H7 (cell line): ENCODE data around the gene YIPF4. TPM values are rescaled to one million over a fixed set of nuclear protein-coding genes. Genes with fewer than 3 reads are reported as not detected.

ENCODE experiments used
- total RNA-seq: library from RNA; depleted of rRNA; stranded (reverse); fragments of >200 nt; shearing (Covaris generic); gene quantifications from 2 replicates; pipeline ENCODE4 v1.2.3, GENCODE V29; 2014; rRNA removed

The YIPF4 gene
- total RNA-seq, 1 experiment from 2014 or later = 7.4 TPM

Other genes starting within 250 kb of the YIPF4 start
- 86.0 and 122 TPM in 2 replicates for gene DPY30, start 238.1 kb upstream of the YIPF4 start, total RNA-seq
- 22.7 and 31.6 TPM in 2 replicates for gene SPAST, start 214.3 kb upstream of the YIPF4 start, total RNA-seq
- 26.2 and 28.1 TPM in 2 replicates for gene SLC30A6, start 112.0 kb upstream of the YIPF4 start, total RNA-seq
- gene NLRC4, start 13.0 kb upstream of the YIPF4 start, total RNA-seq = 0.10 TPM in 1 of 2 replicates, not detected in the other
- gene BIRC6, start 79.1 kb downstream of the YIPF4 start, total RNA-seq = 35.1 and 44.5 TPM in 2 replicates